HepG2 (cell line): ENCODE measurements around the gene FLRT2.

ENCODE experiments used
- MAFK ChIP-seq, 2 experiments: IDR thresholded peaks in 1 of 2; conservative IDR thresholded peaks in 1 of 2; 2 replicates each; pipeline ENCODE4 v1.6.1; 2011; ENCODE audit warnings: improper control_type of control experiment in 2 of 2, low read length in 2 of 2
- ZBTB46 ChIP-seq: sonication (generic); formaldehyde crosslinking; IDR thresholded peaks from 2 replicates; pipeline ENCODE4 v1.4.0; 2020; ENCODE audit warnings: mild to moderate bottlenecking, missing genetic modification reagents, borderline replicate concordance
- ZBTB7A ChIP-seq: sonication (generic); formaldehyde crosslinking; IDR thresholded peaks from 2 replicates; pipeline ENCODE4 v1.8.0; 2022; ENCODE audit warnings: mild to moderate bottlenecking, missing genetic modification reagents

- TF ChIP-seq ZBTB46 (CRISPR knock-in tag) (no peak), MAFK (conservative IDR thresholded peaks at IDR 0.05 in 1 of 2, IDR thresholded peaks at IDR 0.05 in 1 of 2; ENCODE audit: low read length in 2 of 2) (no peak), ZBTB7A (CRISPR knock-in tag) (no peak)
Measured at GRCh38 chr14:85590784-85591183, 60.8 kb downstream of the FLRT2 start.
